GM13977 (cell line): Measurements from ENCODE around the gene TRNT1.

Experiments used
- DNase-seq: peaks from one replicate; pipeline ENCODE4 v3.0.0; 2012; ENCODE audit warnings: low spot score
- in situ Hi-C: fragments of 300-500 bp; cut with MboI; formaldehyde crosslinking; loops from one replicate; pipeline ENCODE4 v1.12.0; 2022; ENCODE audit warnings: low sequenced_read_pairs, low pct_unique_long_range_greater_than_20kb, mixed read lengths, inconsistent platforms; ENCODE audit not compliant: unreplicated experiment
- TF ChIP-seq, protein P1 (sequence below): IDR thresholded peaks from 2 replicates; pipeline ENCODE4 v1.5.1; 2012; ENCODE audit warnings: mild to moderate bottlenecking, control low read depth; ENCODE audit not compliant: insufficient read depth; ENCODE audit errors: extremely low read depth, missing control alignments

TRNT1 gene

DNA sequence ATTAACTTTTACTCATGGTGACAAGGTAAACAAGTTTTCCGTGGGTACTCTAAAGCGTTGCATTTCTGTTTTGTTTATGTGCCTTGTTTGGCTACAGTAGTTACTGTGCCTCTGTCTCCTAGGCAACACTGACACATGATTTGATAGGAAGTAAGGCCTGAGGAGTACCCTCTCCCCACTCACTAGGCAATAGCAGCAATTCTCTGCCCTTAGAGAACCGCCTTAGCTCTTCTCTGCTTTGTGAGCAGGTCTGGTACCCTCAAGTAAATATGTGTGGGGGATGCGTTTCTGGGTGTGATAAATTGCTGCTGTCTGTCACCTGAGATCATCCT is 16.5 kb upstream of the TRNT1 start, which contains the start of gene IL5RA:
TSS of gene IL5RA (minus strand) at position 76 of the 332 bp plus-strand sequence. CDS start 5,390 bp downstream, outside the sequence.
- in situ Hi-C loops, result no loop called here
- DNase-seq, result no peak
- TF ChIP-seq, protein P1, sequence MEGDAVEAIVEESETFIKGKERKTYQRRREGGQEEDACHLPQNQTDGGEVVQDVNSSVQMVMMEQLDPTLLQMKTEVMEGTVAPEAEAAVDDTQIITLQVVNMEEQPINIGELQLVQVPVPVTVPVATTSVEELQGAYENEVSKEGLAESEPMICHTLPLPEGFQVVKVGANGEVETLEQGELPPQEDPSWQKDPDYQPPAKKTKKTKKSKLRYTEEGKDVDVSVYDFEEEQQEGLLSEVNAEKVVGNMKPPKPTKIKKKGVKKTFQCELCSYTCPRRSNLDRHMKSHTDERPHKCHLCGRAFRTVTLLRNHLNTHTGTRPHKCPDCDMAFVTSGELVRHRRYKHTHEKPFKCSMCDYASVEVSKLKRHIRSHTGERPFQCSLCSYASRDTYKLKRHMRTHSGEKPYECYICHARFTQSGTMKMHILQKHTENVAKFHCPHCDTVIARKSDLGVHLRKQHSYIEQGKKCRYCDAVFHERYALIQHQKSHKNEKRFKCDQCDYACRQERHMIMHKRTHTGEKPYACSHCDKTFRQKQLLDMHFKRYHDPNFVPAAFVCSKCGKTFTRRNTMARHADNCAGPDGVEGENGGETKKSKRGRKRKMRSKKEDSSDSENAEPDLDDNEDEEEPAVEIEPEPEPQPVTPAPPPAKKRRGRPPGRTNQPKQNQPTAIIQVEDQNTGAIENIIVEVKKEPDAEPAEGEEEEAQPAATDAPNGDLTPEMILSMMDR, result no peak

DNA sequence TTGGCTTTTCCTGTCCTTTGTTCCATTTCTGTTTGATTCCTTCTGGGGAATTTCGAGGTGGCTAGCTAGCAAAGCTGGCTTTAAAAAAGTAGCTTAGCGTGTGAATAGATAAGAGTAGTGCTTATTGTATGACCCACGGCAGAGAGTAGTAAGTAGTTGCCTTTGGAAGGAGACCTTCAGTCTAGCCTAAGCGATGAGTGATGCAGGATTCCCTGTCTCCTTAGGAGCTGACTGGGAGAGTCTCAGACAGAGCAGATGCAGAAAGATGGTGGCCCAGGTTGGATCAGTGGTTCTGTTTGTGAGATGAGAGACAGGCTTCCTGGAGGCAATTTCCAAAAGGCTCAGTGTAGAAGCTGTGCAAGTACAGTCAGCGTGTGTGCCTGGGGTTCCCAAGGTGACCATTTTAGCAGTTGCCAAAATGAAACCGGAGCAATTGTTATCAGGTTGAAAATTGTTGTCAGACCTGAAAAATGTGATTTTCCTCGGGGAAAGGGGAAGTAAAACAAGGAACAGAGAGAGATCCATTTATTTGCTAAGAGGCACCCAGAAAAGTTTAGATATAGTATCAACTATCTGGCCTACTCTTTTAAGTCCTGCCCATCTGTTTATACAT is 15.9 kb upstream of the TRNT1 start:
- TF ChIP-seq, protein P1, result no peak
- DNase-seq, result no peak
- in situ Hi-C loops, result no loop called here

DNA sequence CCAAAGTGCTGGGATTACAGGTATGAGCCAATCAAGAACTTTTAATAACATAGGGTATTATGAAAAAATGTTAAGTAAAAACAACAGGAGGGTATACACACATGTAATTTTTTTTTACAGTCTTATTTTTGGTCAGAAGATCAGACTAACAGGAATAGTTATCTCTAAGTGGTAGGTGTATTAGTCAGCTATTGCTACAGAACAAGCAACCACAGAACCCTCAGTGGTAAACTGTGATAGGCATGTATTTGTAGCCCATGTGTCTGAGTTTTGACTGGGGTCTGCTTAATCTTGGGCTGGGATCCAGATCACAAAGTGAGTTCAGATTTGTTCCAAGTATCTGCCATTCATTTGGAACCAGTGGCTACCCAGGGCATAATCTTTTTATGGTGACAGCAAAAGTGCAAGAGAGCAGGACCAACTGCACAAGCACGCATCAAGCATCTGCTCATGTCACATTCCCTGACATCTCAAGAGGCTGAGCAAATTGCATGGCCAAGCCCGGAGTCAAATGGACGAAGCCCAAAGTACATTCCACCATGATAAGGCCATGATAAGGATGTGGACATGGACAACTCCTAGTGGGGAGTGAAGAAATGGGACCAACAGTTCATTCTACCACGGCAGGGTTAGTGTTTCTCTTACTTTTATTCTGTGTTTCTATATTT is 13.6 kb upstream of the TRNT1 start:
- in situ Hi-C loops, result no loop called here
- DNase-seq, result no peak
- TF ChIP-seq, protein P1, result no peak

DNA sequence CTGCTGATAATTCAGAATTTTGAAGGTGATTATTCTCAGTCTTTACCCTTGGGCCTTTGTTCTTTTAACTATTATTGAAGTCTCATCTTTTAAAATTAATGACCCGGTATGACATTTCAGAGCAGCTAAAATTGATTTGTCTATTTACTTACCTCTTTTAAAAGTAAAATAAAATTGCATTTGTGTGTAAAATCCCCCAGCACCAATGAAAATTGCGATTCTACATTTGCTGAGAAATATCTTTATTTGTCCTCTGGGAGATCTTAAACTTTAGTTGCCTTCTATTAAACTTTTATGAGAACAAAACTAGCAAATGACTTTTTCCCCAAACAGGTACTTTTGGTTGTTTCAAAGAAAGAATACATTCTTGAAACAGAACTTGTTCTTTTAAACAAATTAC is 9.1 kb upstream of the TRNT1 start:
- TF ChIP-seq, protein P1, result no peak
- in situ Hi-C loops, result no loop called here
- no peak for DNase-seq

DNA sequence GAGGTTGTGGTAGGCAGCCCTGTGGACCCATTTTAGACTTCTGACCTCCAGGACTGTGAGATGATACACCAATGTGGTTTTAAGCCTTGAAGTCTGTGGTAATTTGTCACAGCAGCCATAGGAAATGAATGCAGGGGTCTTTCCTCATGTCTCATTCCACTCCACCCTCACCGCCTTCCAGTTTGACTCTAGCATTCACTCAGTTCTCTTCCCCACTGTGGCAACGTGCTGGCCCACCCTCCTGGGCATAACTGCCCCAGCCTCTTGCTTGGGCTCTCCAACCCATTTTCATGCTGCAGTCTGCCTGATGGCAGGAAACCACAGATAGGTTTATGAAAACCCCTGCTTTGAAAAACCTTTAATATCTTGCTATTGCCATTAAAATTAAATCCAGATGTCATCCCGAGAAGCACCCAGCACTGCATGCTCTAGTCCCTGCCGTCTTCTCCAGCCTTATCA is 7.3 kb upstream of the TRNT1 start:
- DNase-seq, result no peak
- TF ChIP-seq, protein P1, result no peak

DNA sequence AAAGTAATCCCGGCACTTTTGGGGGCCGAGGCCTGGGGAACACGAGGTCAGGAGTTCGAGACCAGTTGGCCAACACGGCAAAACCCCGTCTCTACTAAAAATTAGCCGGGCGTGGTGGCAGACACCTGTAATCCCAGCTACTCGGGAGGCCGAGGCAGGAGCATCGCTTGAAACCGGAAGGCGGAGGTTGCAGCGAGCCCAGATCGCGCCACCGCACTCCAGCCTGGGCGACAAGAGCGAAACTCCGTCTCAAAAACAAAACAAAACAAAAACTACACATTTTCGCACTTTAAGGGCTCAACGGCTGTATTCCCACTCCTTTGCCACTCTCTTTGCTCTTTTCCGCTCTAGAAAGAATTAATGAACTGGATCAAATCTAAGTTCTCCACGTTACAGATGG is 763 bp upstream of the TRNT1 start:
- in situ Hi-C loops, result no loop called here
- DNase-seq, result no peak
- TF ChIP-seq, protein P1, result no peak

More for the DNA sequence above, 7.3 kb upstream of the TRNT1 start:
- in situ Hi-C loops, result no loop called here
